ENCODE results near the gene DHX15.

Gene DHX15

GRCh38 chr4:24482871-24483270 lies 101.5 kb downstream of the DHX15 start:
- no peak for DNase-seq (ENCODE audit: low spot score)

- DNase-seq (ENCODE audit: low spot score): peak; percentile 75
Measured at GRCh38 chr4:24477919-24478318, 106.4 kb downstream of the DHX15 start.

Measured in AG08396 (cell line).